Gastroesophageal sphincter (tissue), 3 donors: Measurements from ENCODE around the gene CRTC3.
A peak's percentile ranks its signal among the peaks of the same experiment; 100 is the strongest.

Experiments
- POLR2A ChIP-seq, 2 donors: fragments of 450-650 bp; IDR thresholded peaks; one replicate each; pipeline ENCODE4 v1.6.1; 2017; ENCODE audit warnings: antibody characterized with exemption in 2 of 2, mild to moderate bottlenecking in 2 of 2, moderate library complexity in 1 of 2
- TF ChIP-seq, protein P1 (sequence below), 4 experiments: fragments of 200-600 bp in 2 of 4; fragments of 450-650 bp in 2 of 4; sonication (generic) in 1 of 4; IDR thresholded peaks; one replicate each; pipeline ENCODE4 v1.5.1; 2017 to 2019; ENCODE audit warnings: antibody characterized with exemption in 4 of 4, mild to moderate bottlenecking in 2 of 4, moderate library complexity in 2 of 4

DNA sequence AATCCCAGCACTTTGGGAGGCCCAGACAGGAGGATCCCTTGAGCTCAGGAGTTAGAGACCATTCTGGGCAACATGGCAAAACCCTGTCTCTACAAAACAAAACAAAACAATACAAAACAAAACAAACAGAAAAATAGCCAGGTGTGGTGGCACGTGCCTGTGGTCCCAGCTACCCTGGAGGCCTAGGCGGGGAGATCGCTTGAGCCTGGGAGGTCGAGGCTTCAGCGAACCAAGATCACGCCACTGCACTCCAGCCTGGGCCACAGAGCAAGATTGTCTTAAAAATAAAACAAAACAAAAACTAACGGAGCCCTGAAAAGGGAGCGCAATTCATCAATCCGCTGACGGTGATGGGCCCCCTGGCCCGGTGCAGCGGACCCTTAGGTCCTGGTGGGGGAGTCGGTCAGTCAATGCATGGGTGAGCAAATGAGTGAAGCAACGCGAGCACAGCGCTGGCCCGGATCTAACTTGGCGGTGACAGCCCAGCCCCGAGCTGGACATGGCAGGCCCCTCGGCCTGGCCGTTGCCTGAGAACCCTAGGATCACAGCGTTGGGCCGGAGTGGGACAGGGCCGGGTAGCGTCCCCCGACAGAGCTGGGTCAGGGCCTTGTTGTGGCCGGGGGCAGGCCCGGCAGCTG lies 135.0 kb downstream of the CRTC3 start:
- no peak for TF ChIP-seq POLR2A (IDR thresholded peaks at IDR 0.05)
- TF ChIP-seq, protein P1, sequence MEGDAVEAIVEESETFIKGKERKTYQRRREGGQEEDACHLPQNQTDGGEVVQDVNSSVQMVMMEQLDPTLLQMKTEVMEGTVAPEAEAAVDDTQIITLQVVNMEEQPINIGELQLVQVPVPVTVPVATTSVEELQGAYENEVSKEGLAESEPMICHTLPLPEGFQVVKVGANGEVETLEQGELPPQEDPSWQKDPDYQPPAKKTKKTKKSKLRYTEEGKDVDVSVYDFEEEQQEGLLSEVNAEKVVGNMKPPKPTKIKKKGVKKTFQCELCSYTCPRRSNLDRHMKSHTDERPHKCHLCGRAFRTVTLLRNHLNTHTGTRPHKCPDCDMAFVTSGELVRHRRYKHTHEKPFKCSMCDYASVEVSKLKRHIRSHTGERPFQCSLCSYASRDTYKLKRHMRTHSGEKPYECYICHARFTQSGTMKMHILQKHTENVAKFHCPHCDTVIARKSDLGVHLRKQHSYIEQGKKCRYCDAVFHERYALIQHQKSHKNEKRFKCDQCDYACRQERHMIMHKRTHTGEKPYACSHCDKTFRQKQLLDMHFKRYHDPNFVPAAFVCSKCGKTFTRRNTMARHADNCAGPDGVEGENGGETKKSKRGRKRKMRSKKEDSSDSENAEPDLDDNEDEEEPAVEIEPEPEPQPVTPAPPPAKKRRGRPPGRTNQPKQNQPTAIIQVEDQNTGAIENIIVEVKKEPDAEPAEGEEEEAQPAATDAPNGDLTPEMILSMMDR (IDR thresholded peaks at IDR 0.05), result peak in 1 of 4 experiments; percentile 11
